ENCODE data around the gene OR2T12. TPM values are rescaled to one million over a fixed set of nuclear protein-coding genes. Genes with fewer than 3 reads are reported as not detected.
"Not testable (repeated sequence)": the region's sequence is repeated elsewhere in the genome, so short reads cannot be mapped to it uniquely, and the experiment has no call there.

OR2T12 gene, protein sequence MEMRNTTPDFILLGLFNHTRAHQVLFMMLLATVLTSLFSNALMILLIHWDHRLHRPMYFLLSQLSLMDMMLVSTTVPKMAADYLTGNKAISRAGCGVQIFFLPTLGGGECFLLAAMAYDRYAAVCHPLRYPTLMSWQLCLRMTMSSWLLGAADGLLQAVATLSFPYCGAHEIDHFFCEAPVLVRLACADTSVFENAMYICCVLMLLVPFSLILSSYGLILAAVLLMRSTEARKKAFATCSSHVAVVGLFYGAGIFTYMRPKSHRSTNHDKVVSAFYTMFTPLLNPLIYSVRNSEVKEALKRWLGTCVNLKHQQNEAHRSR
- total RNA-seq = not detected

- Histone ChIP-seq H3K27ac (no peak within 1 kb of the TSS), H3K4me1 (no peaks in the 10 kb centered on the region), H3K9me3 (no peaks in the 10 kb centered on the region), H3K36me3 (no peaks in the 10 kb centered on the region), H3K27me3 (no peaks in the 10 kb centered on the region), H3K4me3 (no peak within 1 kb of the TSS)
- no peak for DNase-seq
- no peak for TF ChIP-seq POLR2A (IDR thresholded peaks at IDR 0.05)
- TF ChIP-seq, protein P1, sequence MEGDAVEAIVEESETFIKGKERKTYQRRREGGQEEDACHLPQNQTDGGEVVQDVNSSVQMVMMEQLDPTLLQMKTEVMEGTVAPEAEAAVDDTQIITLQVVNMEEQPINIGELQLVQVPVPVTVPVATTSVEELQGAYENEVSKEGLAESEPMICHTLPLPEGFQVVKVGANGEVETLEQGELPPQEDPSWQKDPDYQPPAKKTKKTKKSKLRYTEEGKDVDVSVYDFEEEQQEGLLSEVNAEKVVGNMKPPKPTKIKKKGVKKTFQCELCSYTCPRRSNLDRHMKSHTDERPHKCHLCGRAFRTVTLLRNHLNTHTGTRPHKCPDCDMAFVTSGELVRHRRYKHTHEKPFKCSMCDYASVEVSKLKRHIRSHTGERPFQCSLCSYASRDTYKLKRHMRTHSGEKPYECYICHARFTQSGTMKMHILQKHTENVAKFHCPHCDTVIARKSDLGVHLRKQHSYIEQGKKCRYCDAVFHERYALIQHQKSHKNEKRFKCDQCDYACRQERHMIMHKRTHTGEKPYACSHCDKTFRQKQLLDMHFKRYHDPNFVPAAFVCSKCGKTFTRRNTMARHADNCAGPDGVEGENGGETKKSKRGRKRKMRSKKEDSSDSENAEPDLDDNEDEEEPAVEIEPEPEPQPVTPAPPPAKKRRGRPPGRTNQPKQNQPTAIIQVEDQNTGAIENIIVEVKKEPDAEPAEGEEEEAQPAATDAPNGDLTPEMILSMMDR (IDR thresholded peaks at IDR 0.05) = no peak
Measured at GRCh38 chr1:248303324-248303723, at the start of gene OR2T12. Gene OR2T12, minus strand, starts transcription at chr1:248303424. Its CDS starts 7,846 bp downstream, at chr1:248295578.

DNA sequence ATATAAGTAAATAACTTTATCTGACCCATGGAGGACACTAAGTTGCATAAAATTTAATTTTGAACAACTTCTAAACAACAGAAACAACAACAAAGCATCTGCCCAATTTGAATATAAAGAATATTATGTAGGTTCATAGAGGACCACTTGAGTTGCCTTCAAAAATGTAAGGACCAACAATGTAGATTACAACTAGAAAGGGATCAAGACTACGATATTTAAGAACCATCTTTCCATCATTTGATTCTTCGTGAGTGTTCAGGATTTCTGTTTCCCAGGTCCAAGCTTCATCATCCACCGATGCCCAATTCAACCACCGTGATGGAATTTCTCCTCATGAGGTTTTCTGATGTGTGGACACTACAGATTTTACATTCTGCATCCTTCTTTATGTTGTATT, 45.3 kb upstream of the OR2T12 start, which contains the start of gene OR14C36:
TSS of gene OR14C36 (plus strand) at position 301 of the 400 bp plus-strand sequence. CDS start at position 301, 0 bp downstream.
- TF ChIP-seq, protein P1 (IDR thresholded peaks at IDR 0.05) = no peak
- no peak for TF ChIP-seq POLR2A (IDR thresholded peaks at IDR 0.05)

DNA sequence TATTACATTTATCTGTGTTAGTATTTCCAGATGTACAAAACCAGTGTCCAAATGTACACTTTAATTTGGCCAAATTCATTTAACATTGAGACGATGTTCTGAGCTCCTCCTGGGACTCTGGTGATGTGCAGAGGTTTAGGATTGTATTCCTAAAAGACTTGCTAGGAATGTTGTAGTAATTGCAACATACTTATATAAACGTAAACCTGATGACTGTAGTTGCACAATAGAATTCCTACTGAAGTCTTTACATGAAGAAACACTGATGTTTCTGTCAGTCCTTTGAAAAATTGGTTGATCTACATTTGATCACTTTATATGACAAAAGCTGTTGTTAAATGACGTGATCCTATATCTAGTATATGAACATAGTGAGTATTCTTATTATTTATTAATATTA, 40.2 kb upstream of the OR2T12 start:
- Histone ChIP-seq H3K9me3 (no peaks in the 10 kb centered on the region), H3K4me1 (no peaks in the 10 kb centered on the region), H3K36me3 (no peaks in the 10 kb centered on the region), H3K27ac (no peak overlapping the region), H3K27me3 (no peaks in the 10 kb centered on the region), H3K4me3 (no peak overlapping the region)
- no peak for DNase-seq
- TF ChIP-seq POLR2A (IDR thresholded peaks at IDR 0.05) = no peak
- TF ChIP-seq, protein P1 (IDR thresholded peaks at IDR 0.05) = no peak

More for the DNA sequence above, 45.3 kb upstream of the OR2T12 start, which contains the start of gene OR14C36:
- H3K9me3 ChIP-seq = no peaks in the 10 kb centered on the region
- no peaks in the 10 kb centered on the region for H3K4me1 ChIP-seq
- no peaks in the 10 kb centered on the region for H3K36me3 ChIP-seq
- no peak within 1 kb of the TSS for H3K4me3 ChIP-seq
- H3K27ac ChIP-seq = no peak within 1 kb of the TSS
- H3K27me3 ChIP-seq = no peaks in the 10 kb centered on the region
- no peak for DNase-seq

DNA sequence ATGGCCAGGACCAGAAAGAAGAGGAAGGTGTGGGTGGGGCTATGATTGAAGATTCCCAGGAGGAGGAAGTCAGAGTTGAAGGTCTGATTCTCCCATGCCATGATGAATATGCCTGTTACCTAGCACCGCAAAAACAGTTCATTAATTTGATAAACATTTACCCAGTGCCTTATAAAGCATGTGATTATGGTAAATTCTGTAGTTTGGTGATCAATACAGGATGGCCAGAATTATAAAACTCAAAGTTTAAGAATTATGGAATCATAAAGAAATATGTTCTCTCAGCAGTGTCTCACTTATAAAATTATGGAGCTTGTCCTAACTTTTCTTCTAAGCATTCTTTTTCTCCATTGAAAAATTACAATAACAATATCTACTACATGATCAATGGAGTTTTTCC, 21.2 kb upstream of the OR2T12 start, which contains the start of gene OR2M7:
TSS of gene OR2M7 (minus strand) at position 101 of the 400 bp plus-strand sequence. CDS start at position 101, 0 bp downstream.
- Histone ChIP-seq H3K36me3 (no peaks in the 10 kb centered on the region), H3K4me3 (no peak within 1 kb of the TSS), H3K27me3 (no peaks in the 10 kb centered on the region), H3K27ac (no peak within 1 kb of the TSS), H3K9me3 (peaks cover 0 to 3% (median 0%) of the 10 kb centered on the region in 4 donors), H3K4me1 (no peaks in the 10 kb centered on the region)
- DNase-seq = no peak
- no peak for TF ChIP-seq POLR2A (IDR thresholded peaks at IDR 0.05)
- TF ChIP-seq, protein P1 (IDR thresholded peaks at IDR 0.05) = no peak

DNA sequence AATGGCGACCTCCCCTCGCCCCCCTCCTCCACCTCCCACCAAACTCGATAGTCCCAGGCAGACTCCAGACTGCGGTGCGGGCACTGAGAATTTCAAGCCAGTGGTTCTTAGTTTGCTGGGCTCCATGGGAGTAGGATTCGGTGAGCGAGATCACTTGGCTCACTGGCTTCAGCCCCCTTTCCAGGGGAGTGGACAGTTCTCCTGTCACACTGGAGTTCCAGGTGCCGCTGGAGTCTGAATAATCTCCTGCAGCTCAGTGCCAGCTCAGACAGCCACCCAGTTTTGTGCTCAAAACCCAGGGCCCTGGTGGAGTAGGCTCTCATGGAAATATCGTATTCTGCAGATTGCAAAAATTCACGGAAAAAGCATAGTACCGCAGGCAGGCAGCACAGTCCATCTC, 13.6 kb upstream of the OR2T12 start:
- TF ChIP-seq POLR2A (IDR thresholded peaks at IDR 0.05) = no peak
- TF ChIP-seq, protein P1 (IDR thresholded peaks at IDR 0.05) = no peak
- no peaks in the 10 kb centered on the region for H3K9me3 ChIP-seq

DNA sequence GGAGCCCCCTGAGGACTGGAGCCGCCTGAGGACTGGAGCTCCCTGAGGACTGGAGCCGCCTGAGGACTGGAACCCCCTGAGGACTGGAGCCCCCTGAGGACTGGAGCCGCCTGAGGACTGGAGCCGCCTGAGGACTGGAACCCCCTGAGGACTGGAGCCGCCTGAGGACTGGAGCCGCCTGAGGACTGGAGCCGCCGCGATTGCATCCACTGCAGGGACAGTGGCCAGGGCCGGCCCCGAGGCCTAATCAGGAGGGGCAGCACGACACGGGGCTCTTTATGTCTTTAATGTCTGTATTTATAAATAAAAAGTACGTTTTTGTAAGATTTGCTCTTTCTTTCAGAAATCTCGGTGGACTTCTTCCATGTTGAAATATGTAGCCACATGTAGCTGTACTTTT, 3.5 kb upstream of the OR2T12 start:
- H3K36me3 ChIP-seq, DNase-seq, H3K27me3 ChIP-seq, H3K4me1 ChIP-seq, H3K27ac ChIP-seq, H3K4me3 ChIP-seq, H3K9me3 ChIP-seq: not testable (repeated sequence)

More for the DNA sequence above, 13.6 kb upstream of the OR2T12 start:
- no peaks in the 10 kb centered on the region for H3K36me3 ChIP-seq
- H3K27me3 ChIP-seq = no peaks in the 10 kb centered on the region
- H3K27ac ChIP-seq = no peak overlapping the region
- H3K4me1 ChIP-seq = no peaks in the 10 kb centered on the region
- DNase-seq = no peak
- no peak overlapping the region for H3K4me3 ChIP-seq

Measured in Peyer's patch (tissue), 4 donors.